OCI-LY7 (cell line): ENCODE results near the gene CTNND2.

ENCODE experiments used
- EZH2phosphoT487 ChIP-seq: fragments of 200-600 bp; sonication (generic); IDR thresholded peaks from 2 replicates; pipeline ENCODE4 v1.6.1; 2018; ENCODE audit warnings: low read depth, borderline replicate concordance, mild to moderate bottlenecking, mixed run types, antibody characterized with exemption, low read length, moderate library complexity, mixed read lengths
- TF ChIP-seq, protein P1 (sequence below): fragments of 200-600 bp; sonication (generic); conservative IDR thresholded peaks from 2 replicates; pipeline ENCODE4 v1.5.1; 2014; ENCODE audit warnings: mild to moderate bottlenecking, antibody characterized with exemption, low read length, moderate library complexity, mixed read lengths

GRCh38 chr5:11946317-11946716 is 42.1 kb upstream of the CTNND2 start:
- TF ChIP-seq, protein P1, sequence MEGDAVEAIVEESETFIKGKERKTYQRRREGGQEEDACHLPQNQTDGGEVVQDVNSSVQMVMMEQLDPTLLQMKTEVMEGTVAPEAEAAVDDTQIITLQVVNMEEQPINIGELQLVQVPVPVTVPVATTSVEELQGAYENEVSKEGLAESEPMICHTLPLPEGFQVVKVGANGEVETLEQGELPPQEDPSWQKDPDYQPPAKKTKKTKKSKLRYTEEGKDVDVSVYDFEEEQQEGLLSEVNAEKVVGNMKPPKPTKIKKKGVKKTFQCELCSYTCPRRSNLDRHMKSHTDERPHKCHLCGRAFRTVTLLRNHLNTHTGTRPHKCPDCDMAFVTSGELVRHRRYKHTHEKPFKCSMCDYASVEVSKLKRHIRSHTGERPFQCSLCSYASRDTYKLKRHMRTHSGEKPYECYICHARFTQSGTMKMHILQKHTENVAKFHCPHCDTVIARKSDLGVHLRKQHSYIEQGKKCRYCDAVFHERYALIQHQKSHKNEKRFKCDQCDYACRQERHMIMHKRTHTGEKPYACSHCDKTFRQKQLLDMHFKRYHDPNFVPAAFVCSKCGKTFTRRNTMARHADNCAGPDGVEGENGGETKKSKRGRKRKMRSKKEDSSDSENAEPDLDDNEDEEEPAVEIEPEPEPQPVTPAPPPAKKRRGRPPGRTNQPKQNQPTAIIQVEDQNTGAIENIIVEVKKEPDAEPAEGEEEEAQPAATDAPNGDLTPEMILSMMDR: no peak
- no peak for TF ChIP-seq EZH2phosphoT487
